Peyer's patch (tissue), 4 donors: ENCODE measurements around the gene P2RX1. TPM values are rescaled to one million over a fixed set of nuclear protein-coding genes. Genes with fewer than 3 reads are reported as not detected.
"Not testable (repeated sequence)": the region's sequence is repeated elsewhere in the genome, so short reads cannot be mapped to it uniquely, and the experiment has no call there.

Source experiments
- DNase-seq, 3 donors: peaks; one replicate each; pipeline ENCODE4 v3.0.0-alpha.2; 2017 to 2019
- H3K27ac ChIP-seq, 4 donors: fragments of 200-600 bp; sonication (generic); one replicate each; pipeline ENCODE4 v1.5.1; 2016 to 2019
- H3K27me3 ChIP-seq, 2 donors: fragments of 200-600 bp; sonication (generic); one replicate each; pipeline ENCODE4 v1.5.1; 2019
- H3K36me3 ChIP-seq, 3 donors: fragments of 200-600 bp; sonication (generic); one replicate each; pipeline ENCODE4 v1.5.1; 2016 to 2019
- H3K4me1 ChIP-seq, 4 donors: fragments of 200-600 bp; sonication (generic); one replicate each; pipeline ENCODE4 v1.5.1; 2016 to 2019
- H3K4me3 ChIP-seq, 4 donors: fragments of 200-600 bp; sonication (generic); 1 replicate in 3 of 4; 2 replicates in 1 of 4; pipeline ENCODE4 v1.5.1; 2016 to 2019; ENCODE audit warnings: mild to moderate bottlenecking in 1 of 4
- H3K9me3 ChIP-seq, 4 donors: fragments of 200-600 bp; sonication (generic); one replicate each; pipeline ENCODE4 v1.5.1; 2016 to 2019; ENCODE audit warnings: mild to moderate bottlenecking in 1 of 4
- CTCF ChIP-seq, 6 experiments: fragments of 450-650 bp in 4 of 6; fragments of 200-600 bp in 2 of 6; sonication (generic) in 1 of 6; IDR thresholded peaks; one replicate each; pipeline ENCODE4 v1.5.1; 2017 to 2019; ENCODE audit warnings: antibody characterized with exemption in 6 of 6, mild to moderate bottlenecking in 3 of 6, moderate library complexity in 1 of 6
- POLR2A ChIP-seq, 2 donors: fragments of 450-650 bp; IDR thresholded peaks; one replicate each; pipeline ENCODE4 v1.5.1; 2017; ENCODE audit warnings: antibody characterized with exemption in 2 of 2, mild to moderate bottlenecking in 2 of 2, moderate library complexity in 2 of 2
- total RNA-seq, 4 donors: library from RNA; depleted of rRNA; stranded (reverse); fragments of >200 nt; gene quantifications; one replicate each; pipeline ENCODE4 v1.1.0, GENCODE V29; 2016

The P2RX1 gene
- total RNA-seq, 4 donors from 2014 or later, result 0.88 to 27.2 (median 4.3) TPM

- no peaks in the 10 kb centered on the region for H3K36me3 ChIP-seq
- DNase-seq, result no peak
- H3K4me3 ChIP-seq, result no peak overlapping the region
- no peaks in the 10 kb centered on the region for H3K4me1 ChIP-seq
- TF ChIP-seq CTCF (IDR thresholded peaks at IDR 0.05) (no peak), POLR2A (IDR thresholded peaks at IDR 0.05) (no peak)
- H3K27me3 ChIP-seq, result no peaks in the 10 kb centered on the region
- H3K9me3 ChIP-seq, result no peaks in the 10 kb centered on the region
- no peak overlapping the region for H3K27ac ChIP-seq
These were observed 58.8 kb downstream of the P2RX1 start for GRCh38 chr17:3857261-3858105.

GRCh38 chr17:3854204-3854603 lies 62.1 kb downstream of the P2RX1 start:
- H3K36me3 ChIP-seq, H3K4me1 ChIP-seq, DNase-seq, H3K9me3 ChIP-seq, H3K27me3 ChIP-seq, H3K4me3 ChIP-seq, H3K27ac ChIP-seq: not testable (repeated sequence)

GRCh38 chr17:3852561-3852960 lies 63.7 kb downstream of the P2RX1 start:
- no peak for DNase-seq
- Histone ChIP-seq H3K27me3 (no peaks in the 10 kb centered on the region), H3K9me3 (no peaks in the 10 kb centered on the region), H3K4me1 (no peaks in the 10 kb centered on the region), H3K27ac (no peak overlapping the region), H3K36me3 (no peaks in the 10 kb centered on the region), H3K4me3 (no peak overlapping the region)
- no peak for TF ChIP-seq POLR2A (IDR thresholded peaks at IDR 0.05)
- TF ChIP-seq CTCF (IDR thresholded peaks at IDR 0.05), result no peak

- TF ChIP-seq POLR2A (IDR thresholded peaks at IDR 0.05), result no peak
- TF ChIP-seq CTCF (IDR thresholded peaks at IDR 0.05), result no peak
- Histone ChIP-seq H3K4me1 (no peaks in the 10 kb centered on the region), H3K4me3 (no peak overlapping the region), H3K36me3 (no peaks in the 10 kb centered on the region), H3K27ac (no peak overlapping the region), H3K27me3 (no peaks in the 10 kb centered on the region), H3K9me3 (no peaks in the 10 kb centered on the region)
- no peak for DNase-seq
These were observed 64.7 kb downstream of the P2RX1 start for GRCh38 chr17:3851461-3852100.

- H3K27me3 ChIP-seq, result no peaks in the 10 kb centered on the region
- no peak overlapping the region for H3K27ac ChIP-seq
- DNase-seq, result peak in 1 of 3 donors; percentile 36
- H3K36me3 ChIP-seq, result no peaks in the 10 kb centered on the region
- no peak for TF ChIP-seq CTCF (IDR thresholded peaks at IDR 0.05)
- no peak for TF ChIP-seq POLR2A (IDR thresholded peaks at IDR 0.05)
- H3K4me1 ChIP-seq, result peaks cover 0 to 16% (median 4%) of the 10 kb centered on the region in 4 donors
- no peaks in the 10 kb centered on the region for H3K9me3 ChIP-seq
- no peak overlapping the region for H3K4me3 ChIP-seq
These were observed 67.9 kb downstream of the P2RX1 start for GRCh38 chr17:3848229-3848835.

- peak in 1 of 3 donors; percentile 43 for DNase-seq
- TF ChIP-seq POLR2A (IDR thresholded peaks at IDR 0.05) (no peak), CTCF (IDR thresholded peaks at IDR 0.05) (no peak)
- H3K27me3 ChIP-seq, result no peaks in the 10 kb centered on the region
- peaks cover 0 to 8% (median 0%) of the 10 kb centered on the region in 3 donors for H3K36me3 ChIP-seq
- H3K4me1 ChIP-seq, result peaks cover 0 to 16% (median 4%) of the 10 kb centered on the region in 4 donors
- no peak overlapping the region for H3K4me3 ChIP-seq
- no peak overlapping the region for H3K27ac ChIP-seq
- no peaks in the 10 kb centered on the region for H3K9me3 ChIP-seq
These were observed 69.0 kb downstream of the P2RX1 start for GRCh38 chr17:3847165-3847670.
